ENCODE measurements around the gene RBM20. TPM values are rescaled to one million over a fixed set of nuclear protein-coding genes. Genes with fewer than 3 reads are reported as not detected.
"Not testable (repeated sequence)": the region's sequence is repeated elsewhere in the genome, so short reads cannot be mapped to it uniquely, and the experiment has no call there.

Gene RBM20
- total RNA-seq, 4 donors from 2014 or later, result 1.6 to 18.6 (median 3.2) TPM

DNA sequence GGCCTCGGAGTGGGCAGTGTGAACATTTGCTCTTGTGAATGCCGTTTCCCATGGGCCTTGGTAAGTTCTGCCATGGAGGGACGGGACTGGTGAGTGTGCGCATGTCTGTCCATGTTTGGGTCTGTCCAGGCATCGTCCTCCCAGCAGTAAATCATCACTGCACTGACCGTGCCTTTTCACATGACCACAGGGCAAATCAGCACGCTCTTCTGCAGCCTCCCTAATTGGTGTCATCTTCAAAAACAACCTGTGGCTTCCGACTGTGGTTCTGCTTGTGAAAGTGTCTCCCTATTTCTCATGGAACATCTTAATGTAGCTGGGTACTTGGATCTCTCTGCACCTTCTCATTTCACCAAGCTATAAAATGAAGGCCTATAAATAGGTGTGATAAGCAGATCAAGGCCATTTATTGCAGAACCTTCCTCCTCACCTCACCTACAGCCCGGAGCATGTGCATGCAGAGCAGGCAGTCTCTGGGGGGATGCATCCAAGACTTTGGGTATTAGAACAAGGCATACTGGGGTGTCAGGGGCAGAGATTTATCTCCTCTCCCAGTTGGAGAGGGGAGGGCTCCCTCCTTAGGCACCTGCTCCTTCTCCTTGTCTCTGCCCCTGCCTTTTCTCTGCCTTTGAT is 77.4 kb downstream of the RBM20 start:
- no peaks in the 10 kb centered on the region for H3K4me1 ChIP-seq
- no peak for TF ChIP-seq EP300 (IDR thresholded peaks at IDR 0.05)
- TF ChIP-seq, protein P1, sequence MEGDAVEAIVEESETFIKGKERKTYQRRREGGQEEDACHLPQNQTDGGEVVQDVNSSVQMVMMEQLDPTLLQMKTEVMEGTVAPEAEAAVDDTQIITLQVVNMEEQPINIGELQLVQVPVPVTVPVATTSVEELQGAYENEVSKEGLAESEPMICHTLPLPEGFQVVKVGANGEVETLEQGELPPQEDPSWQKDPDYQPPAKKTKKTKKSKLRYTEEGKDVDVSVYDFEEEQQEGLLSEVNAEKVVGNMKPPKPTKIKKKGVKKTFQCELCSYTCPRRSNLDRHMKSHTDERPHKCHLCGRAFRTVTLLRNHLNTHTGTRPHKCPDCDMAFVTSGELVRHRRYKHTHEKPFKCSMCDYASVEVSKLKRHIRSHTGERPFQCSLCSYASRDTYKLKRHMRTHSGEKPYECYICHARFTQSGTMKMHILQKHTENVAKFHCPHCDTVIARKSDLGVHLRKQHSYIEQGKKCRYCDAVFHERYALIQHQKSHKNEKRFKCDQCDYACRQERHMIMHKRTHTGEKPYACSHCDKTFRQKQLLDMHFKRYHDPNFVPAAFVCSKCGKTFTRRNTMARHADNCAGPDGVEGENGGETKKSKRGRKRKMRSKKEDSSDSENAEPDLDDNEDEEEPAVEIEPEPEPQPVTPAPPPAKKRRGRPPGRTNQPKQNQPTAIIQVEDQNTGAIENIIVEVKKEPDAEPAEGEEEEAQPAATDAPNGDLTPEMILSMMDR (IDR thresholded peaks at IDR 0.05), result no peak
- TF ChIP-seq POLR2A (IDR thresholded peaks at IDR 0.05), result no peak
- TF ChIP-seq POLR2AphosphoS5 (IDR thresholded peaks at IDR 0.05), result no peak
- WGBS, result 86% methylated on average over 9 of the region's 9 CpGs
- H3K4me3 ChIP-seq, result no peak overlapping the region
- DNase-seq (ENCODE audit: low spot score in 2 of 2), result peak in 1 of 2 donors; percentile 11
- H3K27ac ChIP-seq, result no peak overlapping the region
- no peaks in the 10 kb centered on the region for H3K9me3 ChIP-seq
- no peaks in the 10 kb centered on the region for H3K36me3 ChIP-seq
- H3K27me3 ChIP-seq, result no peaks in the 10 kb centered on the region

DNA sequence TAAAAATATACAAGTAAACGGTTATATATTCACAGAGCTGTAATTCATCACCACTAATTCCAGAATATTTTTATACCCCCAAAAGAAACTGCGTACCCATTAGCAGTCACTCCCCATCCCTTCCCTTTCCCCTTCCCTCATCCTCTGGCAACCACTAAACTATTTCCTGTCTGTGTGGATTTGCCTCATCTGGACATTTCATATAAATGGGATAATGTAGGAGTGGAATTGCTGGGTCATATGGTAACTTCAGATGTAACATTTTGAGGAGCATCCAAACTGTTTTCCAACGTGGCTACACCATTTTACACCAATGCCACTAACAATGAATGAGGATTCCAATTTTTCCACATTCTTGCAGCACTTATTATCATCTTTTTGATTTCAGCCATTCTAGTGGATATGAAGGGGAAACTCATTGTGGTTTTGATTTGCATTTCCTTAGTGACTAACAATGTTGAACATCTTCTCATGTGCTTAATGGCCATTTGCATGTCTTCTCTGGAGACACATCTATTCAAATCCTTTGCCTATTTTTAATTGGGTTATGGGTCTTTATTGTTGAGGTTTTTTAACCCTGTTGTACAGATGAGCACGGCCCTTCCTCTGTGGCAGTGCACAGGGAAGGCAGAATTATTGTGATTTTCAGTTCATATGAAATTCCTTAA is 79.2 kb downstream of the RBM20 start:
- Histone ChIP-seq H3K36me3 (no peaks in the 10 kb centered on the region), H3K27ac (no peak overlapping the region), H3K4me1 (no peaks in the 10 kb centered on the region), H3K9me3 (no peaks in the 10 kb centered on the region), H3K4me3 (no peak overlapping the region), H3K27me3 (no peaks in the 10 kb centered on the region)
- DNase-seq (ENCODE audit: low spot score in 2 of 2), result no peak
- TF ChIP-seq POLR2A (IDR thresholded peaks at IDR 0.05), result no peak
- no peak for TF ChIP-seq EP300 (IDR thresholded peaks at IDR 0.05)
- TF ChIP-seq, protein P1 (IDR thresholded peaks at IDR 0.05), result no peak
- no peak for TF ChIP-seq POLR2AphosphoS5 (IDR thresholded peaks at IDR 0.05)
- 77% methylated on average over 4 of the region's 4 CpGs for WGBS

DNA sequence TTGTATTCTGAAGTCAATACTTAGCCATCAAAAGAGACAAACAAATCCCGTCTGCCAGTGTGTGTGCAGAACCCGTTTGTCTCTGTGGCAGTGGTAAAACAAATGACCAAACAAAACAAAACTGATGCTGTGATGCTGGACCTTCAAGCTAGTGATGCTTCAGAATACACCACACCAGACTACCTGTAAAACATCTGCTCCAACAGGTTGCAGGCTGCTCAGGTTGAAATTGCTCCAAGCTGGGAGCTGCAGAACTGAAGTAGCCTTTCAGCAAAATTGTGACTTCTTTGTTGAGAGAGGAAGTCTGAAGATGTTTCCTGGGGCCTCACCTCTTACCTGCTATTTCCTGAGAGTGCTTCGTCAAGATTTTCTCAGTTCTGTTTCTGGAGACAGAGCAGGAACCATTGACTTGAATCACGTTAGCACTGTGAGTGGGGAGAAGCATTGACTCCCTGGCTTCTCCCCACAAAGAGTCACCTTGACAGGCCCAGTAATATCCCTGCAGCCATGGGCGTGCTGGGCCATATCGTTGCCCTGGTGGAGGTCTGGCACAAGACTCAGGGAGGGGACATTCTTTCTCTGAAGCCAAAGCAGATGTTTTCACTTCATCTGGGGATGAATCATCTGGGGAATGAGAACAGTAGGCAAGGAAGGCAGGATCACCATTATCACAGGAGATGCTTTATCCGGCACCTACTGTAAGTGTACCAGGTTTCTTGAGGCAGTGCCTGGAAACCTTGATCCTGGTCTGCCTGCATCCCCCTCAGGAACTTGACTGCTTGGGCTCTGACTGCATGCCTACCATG is 80.2 kb downstream of the RBM20 start:
- H3K27ac ChIP-seq, result no peak overlapping the region
- H3K4me1 ChIP-seq, result peaks cover 7% of the 10 kb centered on the region
- H3K36me3 ChIP-seq, result no peaks in the 10 kb centered on the region
- no peak for DNase-seq (ENCODE audit: low spot score in 2 of 2)
- 57% methylated on average over 7 of the region's 7 CpGs for WGBS
- H3K9me3 ChIP-seq, result no peaks in the 10 kb centered on the region
- no peaks in the 10 kb centered on the region for H3K27me3 ChIP-seq
- H3K4me3 ChIP-seq, result no peak overlapping the region
- TF ChIP-seq EP300 (IDR thresholded peaks at IDR 0.05) (no peak), POLR2AphosphoS5 (IDR thresholded peaks at IDR 0.05) (no peak), POLR2A (IDR thresholded peaks at IDR 0.05) (no peak)
- TF ChIP-seq, protein P1 (IDR thresholded peaks at IDR 0.05), result no peak

DNA sequence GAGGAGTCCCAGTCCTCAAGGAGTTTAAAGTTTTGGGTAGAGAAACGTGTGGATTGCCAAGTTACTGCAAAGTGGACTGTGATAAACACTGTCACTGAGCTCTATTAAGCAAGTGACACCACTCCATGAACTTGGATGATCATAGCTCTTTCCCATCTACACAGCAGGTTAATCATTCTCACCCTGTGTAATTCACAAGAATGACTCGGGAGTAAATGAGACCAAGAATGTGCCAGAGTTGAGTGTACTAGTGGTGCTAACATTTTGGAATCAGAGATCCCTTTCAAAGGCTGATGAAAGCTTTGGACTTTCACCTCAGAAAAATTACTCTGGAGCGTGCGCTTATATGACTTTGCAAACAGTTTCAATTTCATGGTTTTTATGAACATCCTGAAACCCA is 80.8 kb downstream of the RBM20 start:
- no peak for DNase-seq (ENCODE audit: low spot score in 2 of 2)
- 74% methylated on average over 4 of the region's 4 CpGs for WGBS
- peaks cover 11% of the 10 kb centered on the region for H3K4me1 ChIP-seq

DNA sequence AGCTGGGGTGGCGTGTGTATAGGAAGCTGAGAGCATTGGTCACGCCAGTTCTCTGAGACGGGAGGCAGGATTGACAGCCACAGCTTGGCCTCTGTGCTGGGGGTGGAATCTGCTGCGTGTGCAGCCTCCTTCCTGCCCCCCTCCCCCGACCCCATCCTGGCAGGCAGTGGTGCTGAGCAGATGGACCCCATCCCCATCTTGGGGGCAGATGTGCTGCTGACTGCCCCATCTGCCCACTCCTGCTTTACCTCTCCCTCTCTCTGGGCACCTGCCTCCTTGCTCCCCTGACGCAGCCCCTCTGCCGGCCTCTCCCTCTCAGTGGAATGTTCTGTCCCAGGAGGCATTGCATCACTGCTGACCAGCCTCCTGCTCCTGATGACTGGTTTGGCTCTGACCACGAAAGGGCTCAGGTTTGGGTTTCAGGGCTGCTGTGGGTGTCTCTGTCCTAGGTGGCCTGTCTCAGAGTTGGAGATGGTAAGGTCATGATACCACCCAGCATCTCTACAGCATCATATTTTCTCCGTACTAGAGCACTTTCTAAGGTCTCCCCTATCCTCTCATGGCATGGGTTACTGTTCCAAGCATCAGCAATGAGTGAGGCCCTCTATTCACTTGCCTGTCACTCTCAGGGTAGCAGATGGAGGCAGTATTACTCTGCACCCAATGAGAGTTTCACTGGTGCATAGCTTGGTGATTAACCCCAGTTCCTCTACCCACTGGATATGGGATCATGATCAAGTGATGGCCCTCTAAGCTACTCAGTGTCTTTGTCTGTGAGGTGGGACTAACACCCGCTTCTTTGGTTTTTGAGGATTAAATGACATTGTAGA is 81.9 kb downstream of the RBM20 start:
- 66% methylated on average over 10 of the region's 10 CpGs for WGBS
- TF ChIP-seq POLR2AphosphoS5 (IDR thresholded peaks at IDR 0.05), result no peak
- no peak for TF ChIP-seq EP300 (IDR thresholded peaks at IDR 0.05)
- TF ChIP-seq, protein P1 (IDR thresholded peaks at IDR 0.05), result no peak
- TF ChIP-seq POLR2A (IDR thresholded peaks at IDR 0.05), result no peak
- DNase-seq (ENCODE audit: low spot score in 2 of 2), result no peak

More for the DNA sequence above, 80.8 kb downstream of the RBM20 start:
- Histone ChIP-seq H3K9me3 (no peaks in the 10 kb centered on the region), H3K4me3 (no peak overlapping the region), H3K27ac (no peak overlapping the region), H3K36me3 (no peaks in the 10 kb centered on the region), H3K27me3 (peaks cover 4% of the 10 kb centered on the region)
- no peak for TF ChIP-seq POLR2A (IDR thresholded peaks at IDR 0.05)

DNA sequence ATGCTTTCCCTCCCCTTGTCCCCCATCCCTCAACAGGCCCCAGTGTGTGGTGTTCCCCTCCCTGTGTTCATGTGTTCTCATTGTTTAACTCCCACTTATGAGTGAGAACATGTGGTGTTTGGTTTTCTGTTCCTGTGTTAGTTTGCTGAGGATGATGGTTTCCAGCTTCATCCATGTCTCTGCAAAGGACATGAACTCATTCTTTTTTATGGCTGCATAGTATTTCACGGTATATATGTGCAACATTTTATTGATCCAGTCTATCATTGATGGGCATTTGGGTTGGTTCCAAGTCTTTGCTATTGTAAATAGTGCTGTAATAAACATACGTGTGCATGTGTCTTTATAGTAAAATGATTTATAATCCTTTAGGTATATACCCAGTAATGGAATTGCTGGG is 83.6 kb downstream of the RBM20 start:
- not testable (repeated sequence) for H3K9me3 ChIP-seq; H3K27me3 ChIP-seq; DNase-seq (ENCODE audit: low spot score in 2 of 2); H3K27ac ChIP-seq; H3K36me3 ChIP-seq; H3K4me3 ChIP-seq
- H3K4me1 ChIP-seq, result peaks cover 11% of the 10 kb centered on the region
- 87% methylated on average over 2 of the region's 2 CpGs for WGBS

More for the DNA sequence above, 81.9 kb downstream of the RBM20 start:
- Histone ChIP-seq H3K4me3 (no peak overlapping the region), H3K27me3 (peaks cover 4% of the 10 kb centered on the region), H3K27ac (no peak overlapping the region), H3K36me3 (no peaks in the 10 kb centered on the region), H3K9me3 (no peaks in the 10 kb centered on the region), H3K4me1 (peaks cover 11% of the 10 kb centered on the region)

All from suprapubic skin (tissue), 4 donors.